Spleen (tissue), 7 donors: ENCODE measurements around the gene ABCB4.

Source experiments
- POLR2A ChIP-seq, 3 donors: fragments of 450-650 bp; IDR thresholded peaks; one replicate each; pipeline ENCODE4 v1.5.1; 2017; ENCODE audit warnings: antibody characterized with exemption in 3 of 3, mild to moderate bottlenecking in 1 of 3
- POLR2AphosphoS5 ChIP-seq, 3 donors: sonication (generic); formaldehyde crosslinking; IDR thresholded peaks; one replicate each; pipeline ENCODE4 v1.5.1; 2017; ENCODE audit warnings: antibody characterized with exemption in 3 of 3
- TF ChIP-seq, protein P1 (sequence below), 11 experiments: fragments of 200-600 bp in 7 of 11; fragments of 450-650 bp in 4 of 11; sonication (generic) in 4 of 11; IDR thresholded peaks in 8 of 11; conservative IDR thresholded peaks in 3 of 11; 1 replicate in 7 of 11; 2 replicates in 4 of 11; pipeline versions ENCODE4 v1.4.0 to v1.8.0; 2016 to 2021; ENCODE audit warnings: antibody characterized with exemption in 11 of 11, inconsistent platforms in 4 of 11, mild to moderate bottlenecking in 1 of 11
- donor health status: DM: no; HTN: no; CAD: no; lungs with moderate emphysema.
- donor health status: DM: no; HTN: no; CAD: no.
- donor health status: DM: no; HTN: no; CAD: no.

GRCh38 chr7:87507446-87507845 lies 32.0 kb upstream of the ABCB4 start:
- TF ChIP-seq, protein P1, sequence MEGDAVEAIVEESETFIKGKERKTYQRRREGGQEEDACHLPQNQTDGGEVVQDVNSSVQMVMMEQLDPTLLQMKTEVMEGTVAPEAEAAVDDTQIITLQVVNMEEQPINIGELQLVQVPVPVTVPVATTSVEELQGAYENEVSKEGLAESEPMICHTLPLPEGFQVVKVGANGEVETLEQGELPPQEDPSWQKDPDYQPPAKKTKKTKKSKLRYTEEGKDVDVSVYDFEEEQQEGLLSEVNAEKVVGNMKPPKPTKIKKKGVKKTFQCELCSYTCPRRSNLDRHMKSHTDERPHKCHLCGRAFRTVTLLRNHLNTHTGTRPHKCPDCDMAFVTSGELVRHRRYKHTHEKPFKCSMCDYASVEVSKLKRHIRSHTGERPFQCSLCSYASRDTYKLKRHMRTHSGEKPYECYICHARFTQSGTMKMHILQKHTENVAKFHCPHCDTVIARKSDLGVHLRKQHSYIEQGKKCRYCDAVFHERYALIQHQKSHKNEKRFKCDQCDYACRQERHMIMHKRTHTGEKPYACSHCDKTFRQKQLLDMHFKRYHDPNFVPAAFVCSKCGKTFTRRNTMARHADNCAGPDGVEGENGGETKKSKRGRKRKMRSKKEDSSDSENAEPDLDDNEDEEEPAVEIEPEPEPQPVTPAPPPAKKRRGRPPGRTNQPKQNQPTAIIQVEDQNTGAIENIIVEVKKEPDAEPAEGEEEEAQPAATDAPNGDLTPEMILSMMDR (IDR thresholded peaks at IDR 0.05 in 8 of 11, conservative IDR thresholded peaks at IDR 0.05 in 3 of 11), result no peak
- TF ChIP-seq POLR2AphosphoS5 (IDR thresholded peaks at IDR 0.05), result no peak
- no peak for TF ChIP-seq POLR2A (IDR thresholded peaks at IDR 0.05)
